ENCODE data around the gene SORBS1. TPM values are rescaled to one million over a fixed set of nuclear protein-coding genes. Genes with fewer than 3 reads are reported as not detected.

SORBS1 gene
- total RNA-seq, 4 donors from 2014 or later = 23.3 to 359 (median 72.2) TPM

DNA sequence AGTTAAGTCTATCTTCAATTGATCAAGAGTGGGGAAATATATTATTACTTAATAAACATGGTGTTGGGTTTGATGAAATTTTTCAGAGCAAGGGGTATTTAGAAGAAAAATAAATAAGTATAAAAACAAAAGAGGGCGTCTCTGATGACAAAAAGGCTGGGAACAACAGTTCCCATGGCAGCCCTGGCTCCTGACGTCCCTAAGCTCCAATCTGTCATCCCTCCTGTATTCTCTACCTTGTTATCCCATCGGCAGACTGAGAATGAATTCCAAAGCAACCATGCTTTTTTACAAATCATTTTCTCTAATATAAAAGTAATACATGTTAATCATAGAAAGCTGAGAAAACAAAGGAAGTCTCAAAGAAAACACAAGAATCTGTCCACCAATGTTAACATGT lies 55.5 kb downstream of the SORBS1 start:
- H3K4me1 ChIP-seq = peaks cover 0 to 52% (median 10%) of the 10 kb centered on the region in 3 donors
- TF ChIP-seq, protein P1, sequence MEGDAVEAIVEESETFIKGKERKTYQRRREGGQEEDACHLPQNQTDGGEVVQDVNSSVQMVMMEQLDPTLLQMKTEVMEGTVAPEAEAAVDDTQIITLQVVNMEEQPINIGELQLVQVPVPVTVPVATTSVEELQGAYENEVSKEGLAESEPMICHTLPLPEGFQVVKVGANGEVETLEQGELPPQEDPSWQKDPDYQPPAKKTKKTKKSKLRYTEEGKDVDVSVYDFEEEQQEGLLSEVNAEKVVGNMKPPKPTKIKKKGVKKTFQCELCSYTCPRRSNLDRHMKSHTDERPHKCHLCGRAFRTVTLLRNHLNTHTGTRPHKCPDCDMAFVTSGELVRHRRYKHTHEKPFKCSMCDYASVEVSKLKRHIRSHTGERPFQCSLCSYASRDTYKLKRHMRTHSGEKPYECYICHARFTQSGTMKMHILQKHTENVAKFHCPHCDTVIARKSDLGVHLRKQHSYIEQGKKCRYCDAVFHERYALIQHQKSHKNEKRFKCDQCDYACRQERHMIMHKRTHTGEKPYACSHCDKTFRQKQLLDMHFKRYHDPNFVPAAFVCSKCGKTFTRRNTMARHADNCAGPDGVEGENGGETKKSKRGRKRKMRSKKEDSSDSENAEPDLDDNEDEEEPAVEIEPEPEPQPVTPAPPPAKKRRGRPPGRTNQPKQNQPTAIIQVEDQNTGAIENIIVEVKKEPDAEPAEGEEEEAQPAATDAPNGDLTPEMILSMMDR (IDR thresholded peaks at IDR 0.05) = no peak
- no peak overlapping the region for H3K4me3 ChIP-seq
- intact Hi-C loops (cut with DNase I) = no loop called here
- H3K9me3 ChIP-seq = no peaks in the 10 kb centered on the region
- peak overlapping the region; percentile 51 to 87 (median 82) for H3K27ac ChIP-seq
- DNase-seq = no peak
- WGBS, 2 donors = 44 to 57% methylated on average over 3 of the region's 3 CpGs
- H3K36me3 ChIP-seq = no peaks in the 10 kb centered on the region
- no peaks in the 10 kb centered on the region for H3K27me3 ChIP-seq

DNA sequence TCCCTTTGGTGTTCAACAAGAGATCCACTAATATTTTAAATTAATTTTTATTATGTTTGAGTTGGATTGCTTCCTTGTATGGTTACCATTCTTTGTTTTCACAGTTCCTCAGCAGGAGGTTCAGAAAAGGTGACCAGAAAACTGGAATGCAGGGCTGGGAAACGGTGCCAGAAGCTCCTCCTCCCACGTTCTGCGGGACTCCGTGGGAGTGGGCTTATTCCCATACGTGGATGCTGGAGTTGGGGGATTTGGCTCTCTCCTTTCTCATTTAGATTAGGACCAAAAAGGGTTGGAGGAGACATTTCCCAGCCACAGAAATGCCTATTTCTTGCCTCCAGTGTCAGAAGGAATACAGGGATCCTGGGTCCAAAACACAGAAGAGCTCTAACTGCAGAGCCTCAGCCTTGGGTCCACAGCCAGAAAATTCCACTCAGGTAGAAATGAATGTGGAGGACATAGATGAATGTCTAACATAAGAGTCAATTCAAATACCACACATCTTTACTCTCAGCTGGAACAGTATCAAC lies 56.0 kb downstream of the SORBS1 start:
- TF ChIP-seq, protein P1 (IDR thresholded peaks at IDR 0.05) = no peak
- TF ChIP-seq POLR2A (IDR thresholded peaks at IDR 0.05) = no peak
- peaks cover 0 to 52% (median 10%) of the 10 kb centered on the region in 3 donors for H3K4me1 ChIP-seq
- H3K9me3 ChIP-seq = no peaks in the 10 kb centered on the region
- intact Hi-C loops (cut with DNase I) = no loop called here
- H3K27me3 ChIP-seq = no peaks in the 10 kb centered on the region
- WGBS, 2 donors = 45 to 46% methylated on average over 5 of the region's 5 CpGs
- no peaks in the 10 kb centered on the region for H3K36me3 ChIP-seq
- H3K4me3 ChIP-seq = no peak overlapping the region
- no peak for DNase-seq
- H3K27ac ChIP-seq = peak overlapping the region in 3 of 4 donors; percentile 81 to 87 (median 83)

DNA sequence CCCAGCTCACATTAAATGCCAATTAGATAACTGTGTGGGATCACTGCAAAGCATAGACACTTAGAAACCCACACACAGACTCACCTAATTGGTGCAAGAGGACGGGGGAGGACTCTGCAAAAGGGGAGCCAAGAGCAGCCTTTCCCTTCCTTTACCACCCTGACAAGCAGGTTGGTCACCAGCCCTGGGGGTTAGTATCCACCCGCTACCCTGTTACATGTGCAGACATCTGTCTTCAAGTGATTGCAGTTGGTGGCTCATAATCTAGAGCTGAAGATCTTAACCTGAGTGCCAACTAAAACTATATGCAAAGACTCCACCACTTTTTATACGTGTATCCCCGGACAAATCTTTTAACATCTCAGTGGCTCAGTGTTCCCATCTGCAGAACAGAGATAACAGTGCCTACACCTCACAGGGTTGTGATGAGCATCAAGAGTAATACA lies 56.9 kb downstream of the SORBS1 start:
- Histone ChIP-seq H3K27me3 (no peaks in the 10 kb centered on the region), H3K4me3 (no peak overlapping the region), H3K36me3 (no peaks in the 10 kb centered on the region), H3K9me3 (no peaks in the 10 kb centered on the region), H3K4me1 (peaks cover 0 to 52% (median 10%) of the 10 kb centered on the region in 3 donors), H3K27ac (peak overlapping the region; percentile 45 to 87 (median 82))
- TF ChIP-seq, protein P1 (IDR thresholded peaks at IDR 0.05) = no peak
- no peak for TF ChIP-seq POLR2A (IDR thresholded peaks at IDR 0.05)
- no peak for DNase-seq
- WGBS, 2 donors = 44 to 59% methylated on average over 4 of the region's 4 CpGs
- intact Hi-C loops (cut with DNase I) = no loop called here

DNA sequence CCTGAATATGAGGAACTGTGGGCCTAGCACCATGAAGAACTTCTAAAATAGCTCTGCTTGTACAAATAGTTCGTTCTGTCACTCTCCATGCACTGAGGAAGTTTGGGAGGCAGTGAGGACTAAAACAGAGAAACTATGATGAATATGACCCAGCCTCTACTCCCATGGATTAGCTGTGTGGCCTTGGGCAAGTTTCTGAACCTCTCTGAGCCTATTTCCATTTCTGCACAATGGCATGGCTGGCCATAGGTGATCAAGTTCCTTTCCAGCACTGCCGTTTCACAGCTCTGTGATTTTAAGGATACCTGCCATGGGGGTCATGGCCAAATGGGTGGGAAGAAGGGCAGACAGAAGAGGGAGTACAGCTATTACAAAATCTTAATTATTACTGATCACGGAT lies 57.6 kb downstream of the SORBS1 start:
- peak overlapping the region; percentile 45 to 87 (median 82) for H3K27ac ChIP-seq
- peaks cover 0 to 46% (median 6%) of the 10 kb centered on the region in 3 donors for H3K4me1 ChIP-seq
- WGBS, 2 donors = 58 to 92% methylated on average over 2 to 3 of the region's 3 CpGs
- H3K9me3 ChIP-seq = no peaks in the 10 kb centered on the region
- no peak for DNase-seq
- H3K27me3 ChIP-seq = no peaks in the 10 kb centered on the region
- intact Hi-C loops (cut with DNase I) = no loop called here
- H3K4me3 ChIP-seq = no peak overlapping the region
- H3K36me3 ChIP-seq = no peaks in the 10 kb centered on the region
- TF ChIP-seq, protein P1 (IDR thresholded peaks at IDR 0.05) = no peak

DNA sequence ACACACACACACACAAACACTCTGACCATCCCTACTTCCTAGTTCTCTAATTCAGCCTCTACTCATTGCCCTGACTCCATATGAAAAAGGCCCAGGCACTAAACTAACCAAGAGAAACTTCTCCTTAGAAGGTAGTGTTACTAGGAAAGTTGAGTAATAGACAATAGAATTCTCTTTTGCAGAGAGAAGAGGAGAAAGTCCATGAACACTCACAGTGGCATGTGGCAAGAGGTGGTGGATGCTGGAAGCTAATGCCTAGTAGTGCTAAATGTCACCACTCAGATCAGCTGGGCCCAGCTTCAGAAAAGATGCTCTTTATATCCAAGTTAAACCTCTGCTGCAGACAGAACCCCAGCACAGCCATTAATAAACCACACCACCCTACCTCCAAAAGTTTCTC lies 58.2 kb downstream of the SORBS1 start:
- peak overlapping the region; percentile 49 to 87 (median 82) for H3K27ac ChIP-seq
- H3K9me3 ChIP-seq = no peaks in the 10 kb centered on the region
- peak overlapping the region in 2 of 4 donors; percentile 23 to 52 for H3K4me3 ChIP-seq
- peaks cover 0 to 44% (median 6%) of the 10 kb centered on the region in 3 donors for H3K4me1 ChIP-seq
- no peak for DNase-seq
- H3K36me3 ChIP-seq = no peaks in the 10 kb centered on the region
- TF ChIP-seq, protein P1 (IDR thresholded peaks at IDR 0.05) = no peak
- no peak for TF ChIP-seq POLR2A (IDR thresholded peaks at IDR 0.05)
- no peaks in the 10 kb centered on the region for H3K27me3 ChIP-seq
- intact Hi-C loops (cut with DNase I) = no loop called here
